Epithelial cell of esophagus (primary cell): ENCODE results near the gene PDE7B.

Experiments
- DNase-seq: peaks from one replicate; pipeline ENCODE4 v3.0.0; 2010; ENCODE audit warnings: low read depth
- H3K4me3 ChIP-seq: 2 replicates; pipeline ENCODE4 v1.5.1; 2011; ENCODE audit warnings: mild to moderate bottlenecking, low read length, control low read depth
- TF ChIP-seq, protein P1 (sequence below): IDR thresholded peaks from 2 replicates; pipeline ENCODE4 v1.5.1; 2011; ENCODE audit warnings: low read depth, mild to moderate bottlenecking, low read length, control low read depth, inconsistent platforms; ENCODE audit not compliant: insufficient read depth; ENCODE audit errors: missing control alignments

PDE7B gene

DNA sequence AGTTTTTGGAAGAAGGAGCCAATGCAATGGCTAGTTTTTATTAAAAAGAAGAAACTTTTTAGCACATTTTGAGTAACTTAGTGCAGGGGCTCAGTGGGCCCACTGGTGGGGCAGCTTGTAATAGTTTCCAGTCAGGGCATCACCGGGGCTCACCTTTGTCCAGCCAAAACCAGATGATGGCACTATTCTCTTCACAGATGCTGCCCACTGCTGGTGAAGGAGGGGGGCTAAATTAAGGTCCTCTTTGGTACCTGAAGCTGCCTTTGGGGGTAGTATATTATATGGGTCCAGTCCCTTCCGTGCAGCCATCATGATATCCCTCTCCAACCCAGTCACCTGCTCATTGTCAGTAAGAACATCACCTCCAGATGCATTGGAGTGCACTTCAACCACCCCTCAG is 182.9 kb downstream of the PDE7B start:
- TF ChIP-seq, protein P1, sequence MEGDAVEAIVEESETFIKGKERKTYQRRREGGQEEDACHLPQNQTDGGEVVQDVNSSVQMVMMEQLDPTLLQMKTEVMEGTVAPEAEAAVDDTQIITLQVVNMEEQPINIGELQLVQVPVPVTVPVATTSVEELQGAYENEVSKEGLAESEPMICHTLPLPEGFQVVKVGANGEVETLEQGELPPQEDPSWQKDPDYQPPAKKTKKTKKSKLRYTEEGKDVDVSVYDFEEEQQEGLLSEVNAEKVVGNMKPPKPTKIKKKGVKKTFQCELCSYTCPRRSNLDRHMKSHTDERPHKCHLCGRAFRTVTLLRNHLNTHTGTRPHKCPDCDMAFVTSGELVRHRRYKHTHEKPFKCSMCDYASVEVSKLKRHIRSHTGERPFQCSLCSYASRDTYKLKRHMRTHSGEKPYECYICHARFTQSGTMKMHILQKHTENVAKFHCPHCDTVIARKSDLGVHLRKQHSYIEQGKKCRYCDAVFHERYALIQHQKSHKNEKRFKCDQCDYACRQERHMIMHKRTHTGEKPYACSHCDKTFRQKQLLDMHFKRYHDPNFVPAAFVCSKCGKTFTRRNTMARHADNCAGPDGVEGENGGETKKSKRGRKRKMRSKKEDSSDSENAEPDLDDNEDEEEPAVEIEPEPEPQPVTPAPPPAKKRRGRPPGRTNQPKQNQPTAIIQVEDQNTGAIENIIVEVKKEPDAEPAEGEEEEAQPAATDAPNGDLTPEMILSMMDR = no peak
- H3K4me3 ChIP-seq = no peak overlapping the region
- no peak for DNase-seq

DNA sequence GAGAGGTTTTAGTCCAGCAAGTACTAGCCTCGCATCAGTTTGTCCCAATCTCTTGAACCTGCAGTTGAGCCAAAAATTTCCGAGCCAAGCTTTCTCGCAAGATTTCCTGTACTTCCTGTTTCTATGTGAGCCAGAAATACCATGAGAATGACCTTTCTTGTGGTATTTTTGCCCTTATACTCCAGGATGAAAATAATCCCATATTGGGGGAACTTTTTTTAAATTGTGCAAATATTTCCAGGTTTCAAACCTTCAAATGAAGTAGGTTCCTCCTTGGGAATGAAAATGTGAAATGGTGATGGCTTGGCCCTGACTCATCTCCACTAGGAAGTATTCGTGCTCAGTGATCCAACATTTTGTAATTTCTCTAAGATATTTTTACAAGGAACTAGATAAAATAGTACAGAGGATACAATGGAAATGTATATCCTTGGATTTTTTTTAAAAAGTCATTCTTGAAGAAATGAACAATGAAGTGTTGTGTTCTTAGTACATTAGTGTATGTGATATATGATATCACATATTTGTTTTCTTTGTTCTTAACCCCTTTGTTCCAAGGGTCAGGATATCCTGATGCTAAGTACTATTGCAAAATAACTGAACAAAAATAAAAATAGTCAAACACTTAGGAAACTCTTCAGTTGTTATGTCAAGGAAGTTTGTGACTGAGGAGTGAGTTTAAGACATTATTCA is 184.0 kb downstream of the PDE7B start:
- DNase-seq = peak; percentile 45
- H3K4me3 ChIP-seq = no peak overlapping the region
- TF ChIP-seq, protein P1 = no peak

DNA sequence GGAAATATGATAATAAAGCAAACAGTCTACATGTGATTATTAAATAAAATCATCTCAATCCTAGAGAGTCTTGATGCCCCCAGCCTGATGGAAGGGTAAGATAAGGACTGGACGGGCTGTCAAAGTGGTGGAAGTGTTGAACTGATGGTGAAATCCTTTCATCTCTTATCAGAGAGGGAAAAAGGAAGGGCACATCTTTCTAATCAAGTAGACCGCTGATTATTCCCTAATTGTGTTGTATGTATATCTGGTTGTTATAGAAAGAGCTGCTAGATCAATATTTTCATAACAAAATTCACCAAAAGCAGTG is 184.5 kb downstream of the PDE7B start:
- TF ChIP-seq, protein P1 = no peak
- DNase-seq = no peak
- H3K4me3 ChIP-seq = no peak overlapping the region

DNA sequence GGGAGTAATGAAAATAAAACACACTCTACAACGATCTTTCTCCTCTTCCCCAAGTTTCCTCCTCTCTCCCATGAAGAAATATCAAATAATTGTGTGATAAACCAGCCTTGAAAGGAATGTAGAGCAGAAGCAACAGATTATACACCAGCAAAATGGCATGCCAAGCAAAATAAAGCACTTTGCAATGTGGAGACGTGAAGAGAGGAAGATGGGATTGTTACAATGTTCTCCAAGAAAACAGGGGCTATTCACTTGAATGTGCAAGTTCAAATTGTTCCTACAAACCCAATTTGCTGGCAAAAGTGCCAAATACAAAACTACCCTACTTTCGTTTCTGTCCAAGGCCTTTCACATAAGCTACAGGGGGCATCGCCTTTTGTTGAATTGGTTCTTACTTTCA is 185.1 kb downstream of the PDE7B start:
- TF ChIP-seq, protein P1 = no peak
- no peak overlapping the region for H3K4me3 ChIP-seq
- DNase-seq = no peak

DNA sequence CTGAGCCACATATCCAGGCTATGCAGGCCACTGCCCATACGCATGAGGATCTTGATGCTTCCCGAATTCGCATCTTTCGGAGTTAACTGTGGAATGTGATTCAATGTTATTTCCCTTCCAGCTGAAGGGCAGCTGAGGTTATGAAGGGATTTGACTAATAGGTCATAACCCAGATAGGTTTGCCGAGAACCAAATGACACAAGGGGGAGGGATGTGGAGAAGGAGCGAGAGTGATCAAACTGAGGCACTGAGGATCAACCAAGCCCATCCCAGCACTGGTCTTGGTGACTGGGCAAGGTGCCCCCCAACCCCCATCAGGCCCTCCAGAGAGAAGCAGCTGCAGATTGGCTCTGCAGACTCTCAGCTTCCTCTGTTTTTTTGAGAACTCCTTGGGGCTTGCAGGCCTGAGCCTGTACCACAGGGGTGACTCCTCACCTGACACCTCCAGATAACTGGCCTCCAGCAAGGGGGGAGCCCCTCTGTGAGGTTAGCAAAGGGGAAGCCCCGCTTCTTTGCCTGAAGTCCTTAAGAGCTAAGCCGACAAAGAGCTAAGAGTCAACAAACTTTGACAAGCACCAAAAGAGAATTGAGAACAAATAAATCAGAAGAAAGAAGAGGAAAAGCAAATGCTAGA is 185.9 kb downstream of the PDE7B start:
- H3K4me3 ChIP-seq = no peak overlapping the region
- TF ChIP-seq, protein P1 = no peak
- peak; percentile 74 for DNase-seq

DNA sequence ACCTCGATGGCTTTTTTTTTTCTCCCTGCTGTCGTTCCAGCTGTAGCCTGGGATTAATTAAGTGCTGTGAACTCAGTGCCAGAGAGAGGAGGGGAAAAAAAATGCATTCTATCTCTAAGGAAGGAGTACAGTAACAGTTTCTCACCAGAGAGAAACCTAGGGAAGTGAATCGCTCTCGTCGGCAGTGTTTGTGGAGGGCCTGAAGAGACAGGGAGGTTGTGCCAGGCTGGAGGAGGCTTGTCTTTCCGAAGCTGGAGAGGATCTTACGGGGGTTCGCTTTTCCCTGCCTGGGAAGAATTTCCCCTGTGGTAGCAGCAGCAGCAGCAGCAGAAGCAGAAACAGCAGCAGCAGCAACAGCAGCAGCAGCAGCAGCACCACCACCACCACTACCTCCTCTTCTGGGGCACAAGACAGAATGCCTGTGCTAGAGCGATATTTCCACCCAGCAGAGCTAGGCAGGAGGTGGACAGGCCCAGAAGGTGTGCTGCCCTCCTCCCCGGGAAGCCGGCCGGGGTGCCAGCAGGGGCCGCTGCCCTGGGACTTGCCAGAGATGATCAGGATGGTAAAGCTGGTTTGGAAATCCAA is 186.5 kb downstream of the PDE7B start:
- TF ChIP-seq, protein P1 = peak; percentile 23
- H3K4me3 ChIP-seq = no peak overlapping the region

More for the DNA sequence above, 186.5 kb downstream of the PDE7B start:
- peak; percentile 2 for DNase-seq
